Endothelial cell (in vitro differentiated cells): ENCODE results near the gene TOP3A. TPM values are rescaled to one million over a fixed set of nuclear protein-coding genes. Genes with fewer than 3 reads are reported as not detected.

ENCODE experiments used
- DNase-seq: peaks from one replicate; pipeline ENCODE4 v3.0.0; 2021; ENCODE audit warnings: low spot score
- H3K27ac Mint-ChIP-seq: one replicate; pipeline ENCODE4 v1.8.0; 2021; ENCODE audit warnings: mixed read lengths, inconsistent platforms; ENCODE audit not compliant: unreplicated experiment
- H3K27me3 Mint-ChIP-seq: one replicate; pipeline ENCODE4 v1.8.0; 2021; ENCODE audit warnings: mild to moderate bottlenecking, moderate library complexity, mixed read lengths, inconsistent platforms; ENCODE audit not compliant: unreplicated experiment
- H3K36me3 Mint-ChIP-seq: one replicate; pipeline ENCODE4 v1.8.0; 2021; ENCODE audit warnings: mild to moderate bottlenecking, low read depth, mixed read lengths, inconsistent platforms; ENCODE audit not compliant: unreplicated experiment
- H3K4me1 Mint-ChIP-seq: one replicate; pipeline ENCODE4 v1.8.0; 2021; ENCODE audit warnings: mild to moderate bottlenecking, mixed read lengths, inconsistent platforms; ENCODE audit not compliant: unreplicated experiment
- H3K4me3 Mint-ChIP-seq: one replicate; pipeline ENCODE4 v1.8.0; 2021; ENCODE audit warnings: mild to moderate bottlenecking, mixed read lengths, inconsistent platforms; ENCODE audit not compliant: unreplicated experiment
- H3K9me3 Mint-ChIP-seq: one replicate; pipeline ENCODE4 v1.8.0; 2021; ENCODE audit warnings: mixed read lengths, inconsistent platforms; ENCODE audit not compliant: unreplicated experiment
- CTCF ChIP-seq: fragments of 200-600 bp; sonication (generic); IDR thresholded peaks from one replicate; pipeline ENCODE4 v1.5.0; 2021; ENCODE audit warnings: antibody characterized with exemption; ENCODE audit not compliant: unreplicated experiment
- total RNA-seq: library from RNA; stranded (reverse); fragmentation: NEBNext Ultra II Directional; extraction: Animal tissue kit (Norgen Biotek cat#: 25700); gene quantifications from one replicate; pipeline ENCODE4 v1.2.1, GENCODE V29; 2021; ENCODE audit not compliant: unreplicated experiment

TOP3A gene
- total RNA-seq, 1 donor from 2014 or later, result 39.2 TPM

GRCh38 chr17:18229771-18230170, 85.0 kb downstream of the TOP3A start:
- no peak for DNase-seq

GRCh38 chr17:18229254-18229653, 85.5 kb downstream of the TOP3A start:
- DNase-seq, result no peak
- Mint-ChIP-seq H3K36me3 (peaks cover 12% of the 10 kb centered on the region), H3K4me1 (peaks cover 21% of the 10 kb centered on the region), H3K4me3 (no peak overlapping the region), H3K27me3 (peaks cover 21% of the 10 kb centered on the region), H3K9me3 (no peaks in the 10 kb centered on the region), H3K27ac (no peak overlapping the region)
- TF ChIP-seq CTCF, result no peak

More at GRCh38 chr17:18229771-18230170, 85.0 kb downstream of the TOP3A start:
- peaks cover 16% of the 10 kb centered on the region for H3K36me3 Mint-ChIP-seq
- H3K4me1 Mint-ChIP-seq, result peaks cover 21% of the 10 kb centered on the region
- H3K9me3 Mint-ChIP-seq, result no peaks in the 10 kb centered on the region
- H3K27ac Mint-ChIP-seq, result no peak overlapping the region
- no peak for TF ChIP-seq CTCF
- H3K4me3 Mint-ChIP-seq, result no peak overlapping the region
- H3K27me3 Mint-ChIP-seq, result peaks cover 24% of the 10 kb centered on the region

GRCh38 chr17:18228176-18228682, 86.6 kb downstream of the TOP3A start:
- H3K4me1 Mint-ChIP-seq, result peaks cover 21% of the 10 kb centered on the region
- H3K36me3 Mint-ChIP-seq, result peaks cover 12% of the 10 kb centered on the region
- no peaks in the 10 kb centered on the region for H3K9me3 Mint-ChIP-seq
- peaks cover 23% of the 10 kb centered on the region for H3K27me3 Mint-ChIP-seq
- DNase-seq, result no peak
- TF ChIP-seq CTCF, result no peak
- H3K4me3 Mint-ChIP-seq, result peak overlapping the region; percentile 18
- peak overlapping the region; percentile 46 for H3K27ac Mint-ChIP-seq

GRCh38 chr17:18227635-18228034, 87.2 kb downstream of the TOP3A start:
- Mint-ChIP-seq H3K4me3 (peak overlapping the region; percentile 44), H3K27me3 (peaks cover 25% of the 10 kb centered on the region), H3K4me1 (peaks cover 21% of the 10 kb centered on the region), H3K36me3 (peaks cover 12% of the 10 kb centered on the region), H3K27ac (peak overlapping the region; percentile 46), H3K9me3 (no peaks in the 10 kb centered on the region)
- no peak for DNase-seq
- TF ChIP-seq CTCF, result no peak

GRCh38 chr17:18226284-18226945, 88.4 kb downstream of the TOP3A start:
- H3K27me3 Mint-ChIP-seq, result peaks cover 23% of the 10 kb centered on the region
- peaks cover 12% of the 10 kb centered on the region for H3K36me3 Mint-ChIP-seq
- peak overlapping the region; percentile 77 for H3K27ac Mint-ChIP-seq
- TF ChIP-seq CTCF, result no peak
- H3K9me3 Mint-ChIP-seq, result no peaks in the 10 kb centered on the region
- peak overlapping the region; percentile 98 for H3K4me3 Mint-ChIP-seq
- DNase-seq, result no peak
- peaks cover 21% of the 10 kb centered on the region for H3K4me1 Mint-ChIP-seq
